GM19438 (cell line): ENCODE data around the gene SLC37A2.
"Not testable (repeated sequence)": the region's sequence is repeated elsewhere in the genome, so short reads cannot be mapped to it uniquely, and the experiment has no call there.

Experiments
- ATAC-seq: cut with Tn5 transposase; IDR thresholded peaks from one replicate; pipeline ENCODE4 v1.9.1; 2021; ENCODE audit warnings: low read depth; ENCODE audit not compliant: unreplicated experiment

SLC37A2 gene

GRCh38 chr11:125082611-125083311, 19.7 kb downstream of the SLC37A2 start:
- no peak for ATAC-seq

- no peak for ATAC-seq
Measured at GRCh38 chr11:125083312-125084056, 20.4 kb downstream of the SLC37A2 start.

GRCh38 chr11:125084057-125084416, 20.9 kb downstream of the SLC37A2 start:
- no peak for ATAC-seq

DNA sequence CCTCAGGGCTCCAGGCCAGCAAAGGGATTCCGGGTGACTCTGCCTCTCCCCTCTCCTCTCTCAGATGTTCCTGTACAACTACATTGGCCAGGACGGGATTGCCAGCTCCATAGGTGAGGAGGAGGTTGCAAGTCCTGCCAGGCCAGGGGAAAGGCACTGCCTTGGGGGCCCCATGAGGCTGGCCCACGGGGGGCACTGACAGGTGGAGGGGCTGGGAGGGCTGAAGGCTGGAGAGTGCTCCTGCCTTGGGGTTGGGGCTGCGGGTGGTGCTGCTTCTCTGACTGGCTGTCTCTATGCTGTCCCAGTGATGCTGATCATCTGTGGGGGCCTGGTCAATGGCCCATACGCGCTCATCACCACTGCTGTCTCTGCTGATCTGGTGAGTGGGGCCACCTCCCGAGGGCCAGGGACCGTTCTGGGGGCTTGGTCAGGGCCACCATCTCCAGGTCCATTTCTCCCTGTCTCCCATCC, 21.7 kb downstream of the SLC37A2 start:
- no peak for ATAC-seq

DNA sequence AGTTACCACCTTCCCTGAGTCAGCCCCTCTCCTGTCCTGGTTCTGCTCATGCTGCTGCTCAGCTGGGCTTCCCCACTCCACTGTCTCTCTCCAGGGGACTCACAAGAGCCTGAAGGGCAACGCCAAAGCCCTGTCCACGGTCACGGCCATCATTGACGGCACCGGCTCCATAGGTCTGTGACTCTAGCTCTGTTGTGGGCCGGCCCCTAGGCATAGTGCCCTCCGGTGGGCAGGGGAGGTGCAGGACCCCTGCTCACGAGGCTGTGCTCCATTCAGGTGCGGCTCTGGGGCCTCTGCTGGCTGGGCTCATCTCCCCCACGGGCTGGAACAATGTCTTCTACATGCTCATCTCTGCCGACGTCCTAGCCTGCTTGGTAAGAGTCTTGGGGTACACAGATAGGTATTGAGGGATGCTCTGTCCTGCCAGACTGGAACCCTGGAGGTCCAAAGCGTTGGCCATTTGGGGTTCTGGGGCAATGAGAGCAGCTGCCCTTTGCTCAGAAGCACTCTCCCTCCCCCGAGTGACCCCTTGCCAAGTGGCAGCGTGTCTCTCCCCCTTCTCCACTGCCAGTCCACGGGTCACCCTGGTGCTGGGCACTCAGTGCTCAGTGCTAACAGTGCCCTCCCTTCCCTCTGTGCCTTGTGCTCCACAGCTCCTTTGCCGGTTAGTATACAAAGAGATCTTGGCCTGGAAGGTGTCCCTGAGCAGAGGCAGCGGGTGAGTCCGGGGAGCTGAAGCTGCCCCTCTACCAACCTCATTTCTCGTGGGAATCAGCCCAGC, 22.4 kb downstream of the SLC37A2 start:
- ATAC-seq: no peak

GRCh38 chr11:125086633-125087296, 23.7 kb downstream of the SLC37A2 start:
- ATAC-seq: no peak

GRCh38 chr11:125088123-125088522, 25.0 kb downstream of the SLC37A2 start:
- ATAC-seq: no peak

GRCh38 chr11:125088576-125089455, 25.7 kb downstream of the SLC37A2 start:
- no peak for ATAC-seq

DNA sequence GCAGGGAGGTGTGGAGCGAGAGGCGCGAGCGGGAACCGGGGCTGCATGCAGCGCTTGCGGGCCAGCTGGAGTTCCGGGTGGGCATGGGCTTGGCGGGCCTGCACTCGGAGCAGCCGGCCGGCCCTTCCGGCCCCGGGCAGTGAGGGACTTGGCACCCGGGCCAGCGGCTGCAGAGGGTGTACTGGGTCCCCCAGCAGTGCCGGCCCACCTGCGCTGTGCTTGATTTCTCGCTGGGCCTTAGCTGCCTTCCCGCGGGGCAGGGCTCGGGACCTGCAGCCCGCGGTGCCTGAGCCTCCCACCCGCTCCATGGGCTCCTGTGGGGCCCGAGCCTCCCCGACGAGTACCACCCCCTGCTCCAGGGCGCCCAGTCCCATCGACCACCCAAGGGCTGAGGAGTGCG, 26.4 kb downstream of the SLC37A2 start:
- ATAC-seq: not testable (repeated sequence)

DNA sequence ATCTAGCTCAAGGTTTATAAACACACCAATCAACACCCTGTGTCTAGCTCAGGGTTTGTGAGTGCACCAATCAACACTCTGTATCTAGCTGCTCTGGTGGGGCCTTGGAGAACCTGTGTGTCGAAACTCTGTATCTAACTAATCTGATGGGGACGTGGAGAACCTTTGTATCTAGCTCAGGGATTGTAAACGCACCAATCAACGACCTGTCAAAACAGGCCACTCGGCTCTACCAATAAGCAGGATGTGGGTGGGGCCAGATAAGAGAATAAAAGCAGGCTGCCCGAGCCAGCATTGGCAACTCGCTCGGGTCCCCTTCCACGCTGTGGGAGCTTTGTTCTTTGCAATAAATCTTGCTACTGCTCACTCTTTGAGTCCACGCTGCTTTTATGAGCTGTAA, 27.0 kb downstream of the SLC37A2 start:
- not testable (repeated sequence) for ATAC-seq

- no peak for ATAC-seq
Measured at GRCh38 chr11:125090816-125091215, 27.7 kb downstream of the SLC37A2 start.

DNA sequence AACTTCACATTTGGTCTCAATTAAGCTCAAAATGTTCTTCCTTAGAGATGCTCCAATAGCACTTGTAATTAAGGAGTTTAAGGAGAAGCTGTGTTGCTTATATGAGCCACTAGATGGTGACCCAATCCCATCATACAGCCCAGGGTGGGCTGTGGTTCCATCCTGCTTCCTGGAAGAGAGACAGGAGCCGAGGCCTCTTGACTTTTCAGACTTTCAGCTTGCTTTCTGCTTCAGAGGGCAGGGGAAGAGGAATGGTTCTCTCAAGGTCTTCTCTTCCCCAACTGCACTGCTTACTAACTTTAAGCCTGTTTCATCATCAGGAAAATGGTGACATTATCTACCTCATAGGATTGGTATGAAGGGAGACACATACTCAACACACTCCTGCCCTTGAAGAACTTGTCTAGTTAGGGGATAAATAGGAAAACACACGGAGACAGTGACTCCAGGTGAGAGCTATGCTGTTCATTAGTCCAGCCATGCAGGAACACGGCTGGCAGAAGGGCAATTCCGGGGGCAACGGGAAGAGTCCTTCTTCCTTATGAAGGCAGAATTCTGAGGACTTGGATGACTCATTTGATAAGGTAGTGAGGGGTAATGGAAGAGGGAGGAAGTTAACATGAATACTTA, 28.3 kb downstream of the SLC37A2 start:
- no peak for ATAC-seq

GRCh38 chr11:125091877-125092664, 29.0 kb downstream of the SLC37A2 start:
- ATAC-seq: no peak

- no peak for ATAC-seq
Measured at GRCh38 chr11:125092669-125093068, 29.6 kb downstream of the SLC37A2 start.

- no peak for ATAC-seq
Measured at GRCh38 chr11:125093502-125093901, 30.4 kb downstream of the SLC37A2 start.

DNA sequence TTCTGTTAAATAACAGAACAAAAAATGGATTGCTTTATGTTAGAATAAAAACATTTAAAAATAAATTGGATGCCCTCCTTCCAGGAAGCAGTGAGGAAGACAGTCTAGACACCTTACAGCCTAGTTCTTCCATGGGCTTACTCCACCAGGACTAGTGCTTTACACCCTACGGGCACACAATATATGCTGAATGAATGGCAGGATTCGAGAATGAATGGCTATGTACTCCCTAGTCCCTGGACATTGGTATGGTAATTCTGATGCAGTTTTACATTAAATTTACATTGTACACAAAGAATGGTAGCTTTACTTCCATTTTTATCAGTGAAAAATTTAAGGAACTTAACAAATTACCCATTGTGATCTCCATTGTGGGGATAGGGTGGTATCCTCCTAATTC, 31.6 kb downstream of the SLC37A2 start:
- no peak for ATAC-seq

- no peak for ATAC-seq
Measured at GRCh38 chr11:125100136-125100535, 37.0 kb downstream of the SLC37A2 start.

- ATAC-seq: no peak
Measured at GRCh38 chr11:125101596-125101995, 38.5 kb downstream of the SLC37A2 start.

GRCh38 chr11:125102025-125102424, 38.9 kb downstream of the SLC37A2 start:
- no peak for ATAC-seq
